ENCODE data around the gene DTL. TPM values are rescaled to one million over a fixed set of nuclear protein-coding genes. Genes with fewer than 3 reads are reported as not detected.

DTL gene
- total RNA-seq, 1 donor from 2014 or later: 1.7 TPM

DNA sequence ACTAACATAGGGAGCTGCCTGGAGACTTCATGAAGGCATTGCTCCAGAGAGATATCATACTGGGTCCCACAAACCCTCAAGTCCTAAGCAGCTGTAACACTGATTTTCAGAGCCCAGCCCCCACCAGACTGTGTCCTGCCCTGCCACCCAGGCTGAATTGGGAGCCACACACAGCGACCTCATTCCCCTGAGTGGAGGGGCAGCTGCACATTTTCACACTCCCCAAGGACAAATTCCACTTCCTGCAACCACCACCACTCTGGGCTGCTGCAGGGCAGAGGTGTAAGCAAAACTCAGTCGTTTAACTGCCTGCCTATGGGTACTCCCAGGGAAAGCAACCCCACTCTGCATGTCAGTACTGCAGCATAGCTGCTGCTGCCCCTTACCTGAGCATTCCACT, 19.8 kb downstream of the DTL start:
- H3K4me1 ChIP-seq: no peaks in the 10 kb centered on the region
- DNase-seq (no peak), ATAC-seq (no peak)
- H3K27me3 ChIP-seq: no peaks in the 10 kb centered on the region
- intact Hi-C loops (cut with DNase I): no loop called here
- H3K36me3 ChIP-seq: no peaks in the 10 kb centered on the region
- H3K9me3 ChIP-seq: no peaks in the 10 kb centered on the region
- H3K27ac ChIP-seq: no peak overlapping the region
- TF ChIP-seq, protein P1, sequence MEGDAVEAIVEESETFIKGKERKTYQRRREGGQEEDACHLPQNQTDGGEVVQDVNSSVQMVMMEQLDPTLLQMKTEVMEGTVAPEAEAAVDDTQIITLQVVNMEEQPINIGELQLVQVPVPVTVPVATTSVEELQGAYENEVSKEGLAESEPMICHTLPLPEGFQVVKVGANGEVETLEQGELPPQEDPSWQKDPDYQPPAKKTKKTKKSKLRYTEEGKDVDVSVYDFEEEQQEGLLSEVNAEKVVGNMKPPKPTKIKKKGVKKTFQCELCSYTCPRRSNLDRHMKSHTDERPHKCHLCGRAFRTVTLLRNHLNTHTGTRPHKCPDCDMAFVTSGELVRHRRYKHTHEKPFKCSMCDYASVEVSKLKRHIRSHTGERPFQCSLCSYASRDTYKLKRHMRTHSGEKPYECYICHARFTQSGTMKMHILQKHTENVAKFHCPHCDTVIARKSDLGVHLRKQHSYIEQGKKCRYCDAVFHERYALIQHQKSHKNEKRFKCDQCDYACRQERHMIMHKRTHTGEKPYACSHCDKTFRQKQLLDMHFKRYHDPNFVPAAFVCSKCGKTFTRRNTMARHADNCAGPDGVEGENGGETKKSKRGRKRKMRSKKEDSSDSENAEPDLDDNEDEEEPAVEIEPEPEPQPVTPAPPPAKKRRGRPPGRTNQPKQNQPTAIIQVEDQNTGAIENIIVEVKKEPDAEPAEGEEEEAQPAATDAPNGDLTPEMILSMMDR (IDR thresholded peaks at IDR 0.05): no peak
- H3K4me3 ChIP-seq: no peak overlapping the region

DNA sequence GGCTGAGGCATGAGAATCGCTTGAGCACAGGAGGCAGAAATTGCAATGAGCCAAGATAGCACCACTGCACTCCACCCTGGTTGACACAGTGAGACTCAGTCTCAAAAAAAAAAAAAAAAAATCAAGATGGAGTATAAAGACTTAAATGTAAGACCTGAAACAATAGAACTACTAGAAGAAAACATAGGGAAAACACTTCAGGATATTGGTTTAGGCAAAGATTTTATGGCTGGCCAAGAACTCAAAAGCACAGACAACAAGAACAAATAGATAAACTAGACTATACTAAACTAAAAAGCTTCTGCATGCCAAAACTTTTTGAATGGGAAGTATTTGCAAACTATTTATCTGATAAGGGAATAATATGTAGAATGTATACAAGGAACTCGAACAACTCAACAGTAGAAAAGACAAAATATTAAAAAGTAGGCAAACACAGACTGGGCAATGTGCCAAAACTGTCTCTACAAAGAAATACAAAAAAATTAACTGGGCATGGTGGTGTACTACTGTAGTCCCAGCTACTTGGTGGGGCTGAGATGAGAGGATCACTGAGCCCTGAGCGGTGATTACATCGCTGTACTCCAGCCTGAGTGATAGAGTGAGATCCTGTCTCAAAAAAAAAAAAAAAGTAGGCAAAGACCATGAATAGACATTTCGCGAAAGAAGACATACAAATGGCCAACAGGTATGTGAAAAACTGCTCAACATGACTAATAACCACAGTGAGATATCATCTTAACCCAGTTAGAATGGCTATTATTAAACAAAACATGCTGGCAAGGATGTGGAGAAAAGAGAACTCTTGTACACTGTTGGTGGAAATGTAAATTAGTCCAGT, 25.3 kb downstream of the DTL start:
- ATAC-seq (no peak), DNase-seq (no peak)
- TF ChIP-seq, protein P1 (IDR thresholded peaks at IDR 0.05): no peak
- Histone ChIP-seq H3K4me1 (no peaks in the 10 kb centered on the region), H3K4me3 (no peak overlapping the region), H3K9me3 (no peaks in the 10 kb centered on the region), H3K27me3 (no peaks in the 10 kb centered on the region), H3K27ac (no peak overlapping the region), H3K36me3 (no peaks in the 10 kb centered on the region)
- intact Hi-C loops (cut with DNase I): loop anchor here (5.0 kb wide), 1 partner anchor 306 kb away; no protein-coding TSS in a partner anchor

DNA sequence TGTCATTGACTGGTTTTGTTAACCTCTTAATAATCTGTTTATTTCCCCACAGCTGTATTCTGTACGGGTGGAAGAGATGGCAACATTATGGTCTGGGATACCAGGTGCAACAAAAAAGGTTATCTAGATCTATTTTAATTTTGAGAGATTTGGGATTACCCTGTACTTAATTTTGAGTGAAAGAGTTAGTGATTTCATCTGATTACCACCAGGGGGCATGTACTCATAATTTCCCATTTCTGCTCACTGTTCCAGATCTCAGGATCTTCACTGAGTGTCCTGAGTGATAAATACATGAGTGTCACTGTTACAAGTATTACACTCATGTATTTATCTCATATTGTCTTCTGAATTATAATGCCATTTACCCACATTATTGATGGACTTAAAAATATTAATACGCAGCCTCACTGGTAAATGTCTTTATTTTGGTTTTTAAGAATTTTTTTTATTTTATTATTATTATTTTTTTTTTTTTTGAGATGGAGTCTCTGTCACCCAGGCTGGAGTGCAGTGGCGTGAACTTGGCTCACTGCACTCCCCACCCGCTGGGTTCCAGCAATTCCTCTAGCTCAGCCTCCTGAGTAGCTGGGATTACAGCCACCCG, 27.4 kb downstream of the DTL start:
- Histone ChIP-seq H3K9me3 (no peaks in the 10 kb centered on the region), H3K27ac (no peak overlapping the region), H3K4me3 (no peak overlapping the region), H3K4me1 (no peaks in the 10 kb centered on the region), H3K36me3 (no peaks in the 10 kb centered on the region), H3K27me3 (no peaks in the 10 kb centered on the region)
- DNase-seq (no peak), ATAC-seq (peak; percentile 81)
- intact Hi-C loops (cut with DNase I): loop anchor here (5.0 kb wide), 1 partner anchor 304 kb away; no protein-coding TSS in a partner anchor
- TF ChIP-seq, protein P1 (IDR thresholded peaks at IDR 0.05): peak; percentile 79

DNA sequence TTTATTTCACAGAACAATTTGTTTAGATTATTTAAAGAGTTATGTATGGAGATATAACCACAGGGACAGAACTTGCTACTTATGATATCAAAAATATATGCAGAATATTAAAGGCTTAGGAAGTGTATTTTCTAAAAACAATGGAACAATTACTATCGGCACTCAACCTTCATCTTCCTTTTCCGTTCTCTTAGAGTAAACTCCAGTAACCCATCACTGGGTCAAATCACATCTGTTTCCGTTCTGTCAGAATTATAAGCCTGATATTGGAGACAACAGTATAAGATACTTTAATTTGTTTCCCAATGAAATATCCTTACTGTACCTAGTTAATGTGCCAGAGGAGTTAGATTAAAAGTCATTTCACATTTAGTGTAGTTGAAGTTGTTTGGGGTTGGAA, 32.2 kb downstream of the DTL start:
- H3K4me1 ChIP-seq: peaks cover 7% of the 10 kb centered on the region
- no peaks in the 10 kb centered on the region for H3K9me3 ChIP-seq
- H3K36me3 ChIP-seq: no peaks in the 10 kb centered on the region
- H3K4me3 ChIP-seq: no peak overlapping the region
- no peak overlapping the region for H3K27ac ChIP-seq
- H3K27me3 ChIP-seq: no peaks in the 10 kb centered on the region
- intact Hi-C loops (cut with DNase I): no loop called here
- no peak for ATAC-seq
- TF ChIP-seq, protein P1 (IDR thresholded peaks at IDR 0.05): no peak
- no peak for DNase-seq

DNA sequence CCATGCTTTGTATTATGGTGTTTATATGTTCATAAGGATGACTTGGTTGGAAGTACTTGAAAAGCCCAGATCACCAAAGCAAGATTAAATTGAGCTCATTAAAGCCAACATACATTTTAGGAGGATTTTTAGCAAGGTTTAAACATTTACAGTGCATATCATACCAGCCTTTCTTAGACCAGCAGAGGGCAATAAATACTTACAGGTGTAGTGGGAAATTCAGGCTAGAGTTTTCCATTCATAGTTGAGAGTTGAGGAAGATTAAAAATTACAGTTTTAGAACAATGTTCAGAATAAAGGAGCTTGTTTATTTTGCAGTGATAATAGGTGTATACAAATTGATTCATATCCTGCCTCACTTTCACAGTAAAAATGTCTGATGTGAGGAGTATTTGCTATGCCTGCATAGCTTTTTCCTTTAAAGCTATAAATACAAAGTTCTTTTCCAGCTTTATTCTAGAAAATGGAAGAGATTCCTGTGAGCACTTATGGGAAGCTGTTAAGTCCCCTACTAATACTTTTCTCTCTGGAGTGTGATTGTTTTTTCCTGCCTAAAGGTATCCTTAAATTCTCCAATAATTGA, 35.3 kb downstream of the DTL start:
- ATAC-seq (peak; percentile 89), DNase-seq (no peak)
- Histone ChIP-seq H3K4me1 (peaks cover 7% of the 10 kb centered on the region), H3K4me3 (no peak overlapping the region), H3K27ac (no peak overlapping the region), H3K9me3 (no peaks in the 10 kb centered on the region), H3K27me3 (no peaks in the 10 kb centered on the region), H3K36me3 (no peaks in the 10 kb centered on the region)
- TF ChIP-seq, protein P1 (IDR thresholded peaks at IDR 0.05): peak; percentile 85
- intact Hi-C loops (cut with DNase I): loop anchor here (10.0 kb wide), 1 partner anchor 224 kb away; no protein-coding TSS in a partner anchor
